Fibroblast of skin of right quadriceps (primary cell): ENCODE data around the gene COL16A1.

Experiments
- DNase-seq: peaks from one replicate; pipeline ENCODE4 v3.0.0-alpha.2; 2013

COL16A1 gene

DNA sequence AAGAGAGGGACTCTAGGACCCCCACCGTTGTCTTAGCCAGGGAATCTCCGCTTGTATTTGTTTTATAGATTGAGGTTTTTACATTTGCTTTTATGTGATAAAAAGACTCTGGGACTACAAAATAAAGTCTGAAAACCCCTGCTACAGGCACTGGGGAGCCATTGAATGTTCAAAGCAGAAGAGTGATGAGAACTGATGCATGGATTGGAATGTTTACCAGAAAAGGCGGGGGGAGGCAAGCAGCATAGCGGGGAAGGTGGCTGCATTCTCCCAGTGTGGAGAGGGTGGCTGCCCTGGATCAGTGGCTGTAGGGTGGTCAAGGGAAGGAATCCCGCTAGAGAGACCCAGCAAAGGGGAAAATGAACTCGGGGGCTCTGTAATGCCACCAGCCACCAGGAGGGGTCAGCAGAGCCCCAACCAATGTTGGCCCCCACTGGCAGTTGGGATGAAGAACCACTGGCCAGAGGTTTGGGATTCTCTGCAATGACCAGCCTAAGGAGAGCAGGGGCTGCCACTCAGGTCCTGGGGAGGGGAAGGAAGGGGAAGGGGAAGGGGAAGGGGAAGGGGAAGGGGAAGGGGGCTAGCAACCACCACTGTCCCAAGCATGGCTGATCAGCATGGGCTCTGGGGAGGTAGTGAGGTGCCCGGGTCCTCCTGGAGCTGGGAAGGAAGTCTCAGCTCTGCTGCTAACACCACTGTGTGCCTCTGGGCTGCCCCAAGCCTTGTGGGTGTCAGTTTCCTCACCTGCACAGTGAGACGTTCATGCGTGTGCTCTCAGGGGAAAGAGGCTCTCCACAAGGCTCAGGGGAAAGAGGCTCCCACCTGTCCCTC, 40.0 kb downstream of the COL16A1 start:
- DNase-seq: peak; percentile 32

- no peak for DNase-seq
Measured at GRCh38 chr1:31662463-31662862, 41.4 kb downstream of the COL16A1 start.

DNA sequence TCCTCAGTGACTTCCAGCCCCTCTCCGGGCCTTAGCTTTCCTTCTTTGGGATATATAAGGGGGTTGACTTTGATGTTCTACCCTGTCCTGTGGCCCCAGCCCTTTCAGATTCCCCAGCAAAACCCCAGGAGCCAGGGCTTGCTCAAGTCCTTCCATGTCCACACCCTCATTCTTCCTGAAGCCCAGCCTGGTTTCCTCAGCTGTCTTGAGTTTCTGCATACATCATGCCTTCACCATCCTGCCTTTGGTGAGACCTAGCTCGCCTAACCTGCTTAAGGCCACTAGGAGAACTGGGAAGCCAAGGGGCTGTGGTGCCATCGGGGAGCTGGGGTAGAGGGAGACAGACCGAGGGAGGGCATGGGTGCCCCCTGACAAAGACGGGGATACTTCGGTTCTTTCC, 42.0 kb downstream of the COL16A1 start:
- no peak for DNase-seq

DNA sequence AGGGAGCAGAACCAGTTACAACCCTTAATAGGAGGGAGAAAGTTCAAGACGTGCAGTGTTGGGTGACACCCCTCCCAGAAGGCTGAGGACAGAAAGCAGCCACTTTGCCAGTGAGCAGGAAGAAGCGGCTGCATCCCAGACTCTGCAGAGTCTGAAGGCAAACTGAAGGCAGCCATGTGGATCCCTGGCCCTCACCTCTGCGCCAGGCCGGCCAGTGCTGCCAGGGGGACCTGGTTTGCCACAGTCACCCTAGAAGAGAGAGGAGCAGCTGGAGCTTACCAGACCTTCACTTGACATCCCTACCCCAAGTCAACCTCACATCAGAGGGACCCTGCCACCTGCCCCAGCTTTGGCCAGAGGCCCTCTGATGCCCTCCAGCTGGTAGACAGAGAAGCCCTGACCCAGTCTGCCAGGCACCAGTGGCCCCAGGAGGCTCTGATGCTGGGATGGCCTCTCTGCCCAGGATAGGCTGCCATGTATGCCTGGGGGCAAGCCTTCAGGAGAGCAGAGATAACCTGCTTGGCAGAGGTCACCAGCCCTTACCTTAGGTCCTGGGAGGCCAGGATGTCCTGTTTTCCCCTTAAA, 42.9 kb downstream of the COL16A1 start:
- no peak for DNase-seq

GRCh38 chr1:31659889-31660288, 43.9 kb downstream of the COL16A1 start:
- DNase-seq: no peak

- DNase-seq: peak; percentile 61
Measured at GRCh38 chr1:31658721-31659120, 45.1 kb downstream of the COL16A1 start.

- DNase-seq: no peak
Measured at GRCh38 chr1:31657972-31658510, 45.8 kb downstream of the COL16A1 start.

GRCh38 chr1:31657020-31657804, 46.6 kb downstream of the COL16A1 start:
- no peak for DNase-seq

GRCh38 chr1:31655756-31656155, 48.1 kb downstream of the COL16A1 start:
- no peak for DNase-seq

DNA sequence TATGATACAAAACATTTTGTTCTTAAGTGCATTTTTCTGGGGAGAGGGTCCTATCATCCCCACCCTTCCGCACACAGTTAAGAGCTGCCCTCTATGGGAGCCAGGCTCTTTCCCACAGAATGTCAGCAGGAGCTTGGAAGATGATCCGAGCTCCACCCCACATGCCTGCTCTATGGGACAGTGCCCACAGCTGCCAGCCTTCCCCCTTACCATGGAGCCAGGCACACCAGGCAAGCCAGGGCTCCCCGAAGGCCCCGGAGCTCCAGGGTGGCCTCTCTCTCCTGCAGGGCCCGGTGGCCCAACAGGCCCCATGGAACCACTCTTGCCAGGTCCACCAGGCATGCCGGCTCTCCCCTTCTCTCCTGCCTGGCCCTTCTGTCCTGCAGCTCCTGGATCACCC, 48.7 kb downstream of the COL16A1 start:
- DNase-seq: no peak

DNA sequence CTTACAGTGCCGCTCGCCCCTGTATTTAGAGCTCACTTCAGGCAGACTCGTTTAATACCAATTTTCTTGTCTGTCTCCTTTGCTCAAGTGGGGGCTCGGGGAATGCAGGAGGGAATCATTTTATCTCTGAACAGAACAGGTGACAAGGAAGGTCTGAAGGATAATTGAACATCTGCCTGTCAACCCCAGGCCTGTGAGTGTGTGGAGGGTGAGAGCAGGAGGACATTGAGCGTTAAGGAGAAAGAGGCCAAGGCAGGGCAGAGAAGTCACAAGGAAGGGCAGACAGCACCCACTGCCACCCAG, 49.4 kb downstream of the COL16A1 start:
- DNase-seq: no peak

DNA sequence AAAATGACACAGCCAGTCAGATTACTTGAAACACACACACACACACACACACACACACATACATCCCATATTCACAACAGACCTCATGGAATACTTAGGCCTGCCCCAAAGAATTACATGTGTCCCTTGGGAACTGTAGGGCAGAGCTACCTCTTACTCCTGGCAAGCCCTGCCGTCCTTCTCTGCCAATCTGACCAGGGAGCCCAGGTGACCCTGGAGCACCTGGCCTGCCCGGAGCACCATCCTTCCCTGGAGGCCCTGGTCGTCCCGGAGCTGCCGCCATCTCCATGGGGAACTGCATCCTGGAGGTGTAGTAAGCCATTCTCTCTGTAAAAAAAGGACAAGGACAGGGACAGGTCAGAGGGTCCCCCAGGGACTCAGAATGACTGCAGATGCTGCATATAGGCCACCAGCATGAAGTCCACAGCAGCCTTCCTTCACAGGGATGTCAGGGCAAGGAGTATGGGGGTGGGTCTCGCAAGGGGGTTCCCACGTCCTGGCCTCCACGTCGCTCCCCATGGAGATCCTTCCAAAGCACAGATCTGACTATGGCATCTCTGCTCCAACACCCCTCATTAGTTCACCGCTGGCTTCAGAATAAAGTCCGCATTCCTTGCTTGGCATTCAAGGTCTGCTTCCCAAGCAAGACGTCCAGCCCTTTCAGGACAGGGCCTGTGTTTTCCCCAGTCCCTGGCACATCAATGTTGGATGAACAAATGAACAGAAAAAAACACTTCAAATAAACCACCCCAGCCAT, 49.9 kb downstream of the COL16A1 start:
- DNase-seq: no peak

DNA sequence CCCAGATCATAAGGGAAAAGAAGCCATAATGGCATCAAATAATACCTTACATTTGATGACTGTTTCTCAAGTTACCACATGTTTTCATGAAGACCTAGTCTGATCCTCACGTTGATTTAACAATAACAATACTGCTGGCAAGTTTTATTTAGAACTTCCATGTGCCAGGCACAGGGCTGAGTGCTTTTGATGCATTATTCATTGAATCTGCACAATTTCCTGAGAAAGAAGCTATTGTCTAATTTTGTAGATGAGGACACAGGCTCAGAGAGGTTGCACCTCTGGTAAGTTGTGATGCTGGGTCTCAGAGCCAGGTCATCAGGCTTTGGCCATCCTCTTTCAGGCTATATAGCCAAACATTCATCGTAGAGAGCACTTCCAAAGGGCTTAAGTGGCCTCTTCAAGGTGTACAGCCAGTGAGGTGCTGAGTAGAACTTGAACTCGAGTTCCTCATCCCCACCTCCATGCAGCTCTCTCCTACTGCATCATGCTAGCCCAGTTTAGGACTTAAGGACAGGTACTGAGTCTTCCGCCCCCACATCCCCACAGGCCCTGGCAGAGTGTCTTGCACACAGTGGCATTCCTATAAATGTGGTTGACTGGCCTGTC, 50.8 kb downstream of the COL16A1 start:
- DNase-seq: no peak

DNA sequence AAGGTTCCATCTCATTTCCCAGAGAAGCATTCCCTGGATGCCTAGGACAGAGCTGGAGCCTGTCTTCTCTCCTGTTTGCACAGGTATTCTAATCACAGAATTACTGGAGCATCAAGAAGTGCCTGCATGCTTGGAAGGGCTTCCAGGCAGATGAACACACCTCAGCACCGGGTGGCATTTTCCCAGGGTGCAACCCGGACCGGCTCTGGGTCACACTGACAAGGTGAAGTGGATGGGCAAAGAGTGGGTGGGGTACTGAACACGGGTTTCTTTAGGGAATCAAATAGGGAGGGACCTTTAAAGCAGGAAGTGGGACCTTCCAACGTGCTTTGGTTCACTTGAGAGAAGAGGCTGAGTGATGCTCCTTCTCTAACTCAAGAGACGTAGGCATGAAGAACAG, 52.1 kb downstream of the COL16A1 start:
- DNase-seq: no peak

DNA sequence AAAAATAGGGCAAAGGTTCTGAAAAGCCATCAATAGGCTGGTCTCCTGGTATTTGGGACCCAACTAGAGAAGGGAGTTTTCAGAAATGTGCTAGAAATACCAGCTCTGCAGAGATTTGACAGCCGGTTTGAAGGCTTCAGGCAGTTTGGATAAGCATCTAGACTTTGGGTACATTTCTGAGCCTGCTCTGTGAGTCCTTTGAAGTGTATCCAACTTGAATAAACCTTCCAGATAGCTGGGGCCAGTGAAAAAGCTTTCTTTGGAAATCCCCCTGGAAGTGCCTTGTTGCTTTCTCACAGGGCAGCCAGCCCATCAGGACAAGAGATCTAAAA, 52.8 kb downstream of the COL16A1 start:
- DNase-seq: no peak

GRCh38 chr1:31650161-31651088, 53.4 kb downstream of the COL16A1 start:
- no peak for DNase-seq

DNA sequence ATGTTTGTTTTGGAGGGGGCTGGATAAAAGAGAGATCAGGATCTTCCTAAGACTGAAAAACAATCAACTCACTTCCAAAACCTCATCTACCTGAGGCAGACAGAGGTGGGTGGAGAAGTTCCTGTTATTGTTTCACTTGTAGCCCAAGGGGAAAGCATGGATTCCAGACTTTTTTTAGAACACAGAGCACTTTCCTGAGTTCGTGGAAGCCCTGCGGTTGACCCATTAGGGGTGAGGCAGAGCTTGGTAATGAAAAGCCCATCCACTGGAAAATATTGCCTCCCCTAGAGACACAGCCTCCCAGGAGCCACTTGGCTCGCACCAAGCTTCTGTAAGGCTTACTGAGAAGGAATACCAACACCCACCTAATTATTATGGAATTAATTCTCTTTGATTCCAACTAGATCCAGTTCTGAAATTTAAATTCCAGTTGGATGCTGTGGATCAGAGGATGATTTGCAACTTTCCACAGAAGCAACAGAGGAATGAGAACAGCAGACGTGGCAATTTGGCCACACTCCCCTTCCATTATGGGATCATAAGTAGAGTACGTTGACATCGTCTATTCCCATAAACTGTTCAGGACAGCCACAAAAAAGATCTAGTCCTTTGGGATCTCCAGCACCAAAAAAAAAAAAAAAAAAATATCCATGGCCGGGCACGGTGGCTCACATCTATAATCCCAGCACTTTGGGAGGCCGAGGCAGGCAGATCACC, 55.0 kb downstream of the COL16A1 start:
- DNase-seq: no peak

- no peak for DNase-seq
Measured at GRCh38 chr1:31648190-31648589, 55.6 kb downstream of the COL16A1 start.

DNA sequence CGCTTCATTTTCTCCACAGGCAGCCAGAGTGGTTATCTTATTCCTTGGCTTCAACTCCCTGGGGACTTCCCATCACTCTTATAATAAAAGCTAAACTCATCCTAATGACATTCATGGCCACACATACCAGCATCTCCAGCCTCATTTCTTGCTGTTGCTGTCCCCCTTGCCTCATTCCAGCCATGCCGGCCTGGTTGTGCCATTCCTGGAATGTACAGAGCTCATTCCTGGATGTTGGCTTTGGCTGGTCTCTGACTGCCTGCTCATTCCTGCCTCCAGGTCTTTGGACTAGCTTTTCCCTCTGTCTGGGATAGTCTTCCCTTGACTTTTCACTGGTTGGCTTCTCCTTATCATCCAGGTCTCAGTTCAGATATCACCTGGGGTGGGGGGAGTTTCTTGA, 56.7 kb downstream of the COL16A1 start:
- peak; percentile 73 for DNase-seq

DNA sequence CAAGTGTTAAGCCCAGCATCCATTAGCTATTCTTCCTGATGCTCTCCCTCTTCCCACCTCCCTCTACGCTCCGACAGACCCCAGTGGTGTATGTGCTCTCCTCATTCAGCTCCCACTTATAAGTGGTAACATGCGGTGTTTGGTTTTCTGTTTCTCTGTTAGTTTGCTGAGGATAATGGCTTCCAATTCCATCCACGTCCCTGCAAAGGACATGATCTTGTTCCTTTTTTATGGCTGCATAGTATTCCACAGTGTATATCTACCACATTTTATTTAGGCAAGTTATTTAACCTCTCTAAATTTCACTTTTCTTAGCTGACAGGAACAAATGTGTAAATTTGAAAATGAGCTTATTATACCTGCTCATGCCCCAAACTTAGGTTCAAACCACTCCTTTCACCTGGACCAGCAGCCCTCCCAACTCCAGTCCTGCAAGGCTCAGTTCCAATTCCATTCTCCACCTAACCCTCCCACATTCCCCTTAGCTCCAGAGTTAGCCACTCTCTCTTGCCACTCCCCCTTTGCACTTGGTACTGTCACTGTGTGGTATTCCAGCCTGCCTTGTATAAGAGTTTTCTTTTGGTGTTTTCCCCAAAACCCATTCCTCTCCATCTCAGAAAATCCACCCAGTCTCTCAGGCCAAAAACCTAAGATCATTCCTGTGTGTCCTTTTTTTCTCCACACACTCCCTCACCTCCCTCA, 57.4 kb downstream of the COL16A1 start:
- no peak for DNase-seq

DNA sequence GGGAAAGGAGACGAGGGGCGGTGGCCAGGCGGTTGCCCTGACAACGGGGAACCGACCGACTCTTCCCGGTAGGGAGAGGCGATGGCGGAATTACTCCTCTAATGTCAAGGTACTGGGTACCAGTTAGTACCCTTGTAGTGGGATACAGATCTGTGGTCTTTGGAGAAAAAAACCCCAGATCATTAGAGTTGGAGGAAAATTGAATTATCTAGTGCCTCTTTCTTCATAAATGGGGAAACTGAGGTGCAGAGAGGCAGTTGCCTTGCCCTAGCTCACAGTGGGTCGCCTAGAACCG, 58.6 kb downstream of the COL16A1 start:
- DNase-seq: no peak
